Hypothalamus (tissue), 51 donors: Measurements from ENCODE around the gene CNIH4.
"Not testable (repeated sequence)": the region's sequence is repeated elsewhere in the genome, so short reads cannot be mapped to it uniquely, and the experiment has no call there.

ENCODE experiments used
- DNase-seq, 51 donors: peaks; one replicate each; lab custom pipeline; 2025; lab: John Stamatoyannopoulos, UW

CNIH4 gene

GRCh38 chr1:224392411-224393249 is 36.0 kb downstream of the CNIH4 start:
- no peak for DNase-seq

GRCh38 chr1:224393294-224393693 is 36.6 kb downstream of the CNIH4 start:
- DNase-seq = no peak

GRCh38 chr1:224399887-224400286 is 43.2 kb downstream of the CNIH4 start:
- DNase-seq = no peak

DNA sequence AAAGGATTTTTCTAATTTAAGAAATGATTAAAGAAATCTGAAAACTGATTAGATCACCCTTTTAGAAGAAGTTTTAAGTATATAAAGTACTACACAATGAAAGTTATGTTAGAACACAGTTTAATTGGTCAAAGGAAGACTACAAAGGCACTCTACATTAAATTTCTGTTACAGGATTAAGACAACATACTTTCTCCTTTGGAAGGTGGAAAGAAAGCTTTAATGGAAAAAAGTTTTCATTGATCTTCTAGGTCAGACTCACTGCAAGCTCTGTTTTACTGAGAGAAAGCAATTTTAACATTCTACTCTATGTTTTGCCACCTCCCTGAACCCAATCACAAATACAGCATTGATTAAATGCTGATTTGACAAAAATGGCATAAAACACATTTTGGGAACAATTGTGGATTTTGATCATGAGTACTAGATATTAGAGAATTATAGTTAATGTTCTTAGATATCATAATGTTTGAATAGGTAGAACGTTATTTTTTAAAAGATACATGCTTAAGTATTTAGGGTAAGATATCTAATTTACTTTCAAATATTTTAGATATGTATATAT is 45.9 kb downstream of the CNIH4 start:
- DNase-seq = no peak

- DNase-seq = no peak
Measured at GRCh38 chr1:224404916-224405603, 48.4 kb downstream of the CNIH4 start.

GRCh38 chr1:224405604-224405970 is 48.9 kb downstream of the CNIH4 start:
- no peak for DNase-seq

GRCh38 chr1:224406216-224406615 is 49.5 kb downstream of the CNIH4 start:
- no peak for DNase-seq

DNA sequence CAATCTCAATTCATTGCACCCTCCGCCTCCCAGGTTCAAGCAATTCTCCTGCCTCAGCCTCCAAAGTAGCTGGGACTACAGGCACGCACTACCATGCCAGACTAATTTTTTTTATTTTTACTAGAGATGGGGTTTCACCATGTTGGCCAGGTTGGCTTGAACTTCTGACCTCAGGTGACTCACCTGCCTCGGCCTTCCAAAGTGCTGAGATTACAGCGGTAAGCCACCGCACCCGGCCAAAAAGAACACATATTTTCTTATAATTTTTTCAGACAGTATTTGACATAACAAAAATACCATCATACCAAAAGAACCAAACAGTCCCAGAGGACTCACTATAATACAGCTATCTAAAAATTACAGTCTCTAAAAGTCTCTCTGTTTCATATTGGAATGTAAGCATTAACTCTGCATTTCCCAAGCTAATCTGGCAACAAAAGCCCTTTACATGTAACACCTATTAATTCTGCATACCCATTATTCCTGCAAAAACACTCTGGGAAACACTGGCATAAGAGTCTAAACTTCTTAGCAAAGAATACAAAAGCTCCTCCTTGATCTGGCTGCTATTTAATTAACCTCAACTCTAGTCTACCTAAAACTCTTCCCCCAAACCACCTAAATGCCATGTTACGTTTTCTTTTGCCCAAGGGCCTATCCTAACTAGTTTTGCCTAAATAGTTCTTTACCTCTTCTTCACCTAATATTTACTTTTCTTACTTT is 51.1 kb downstream of the CNIH4 start:
- DNase-seq = no peak

DNA sequence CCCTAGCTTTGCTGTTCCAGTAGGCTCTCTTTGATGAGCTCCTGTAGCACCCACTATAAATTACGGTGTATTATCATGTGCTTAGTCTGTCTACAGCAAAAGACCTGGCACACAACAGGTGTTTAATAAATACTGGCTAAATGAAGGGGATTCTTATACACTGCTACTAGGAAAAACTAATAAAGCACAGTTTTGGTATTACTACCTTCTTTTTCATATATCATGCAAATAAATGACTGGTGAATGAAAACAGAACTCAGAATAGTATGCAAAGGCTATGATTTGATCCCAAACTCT is 51.6 kb downstream of the CNIH4 start:
- DNase-seq = no peak

DNA sequence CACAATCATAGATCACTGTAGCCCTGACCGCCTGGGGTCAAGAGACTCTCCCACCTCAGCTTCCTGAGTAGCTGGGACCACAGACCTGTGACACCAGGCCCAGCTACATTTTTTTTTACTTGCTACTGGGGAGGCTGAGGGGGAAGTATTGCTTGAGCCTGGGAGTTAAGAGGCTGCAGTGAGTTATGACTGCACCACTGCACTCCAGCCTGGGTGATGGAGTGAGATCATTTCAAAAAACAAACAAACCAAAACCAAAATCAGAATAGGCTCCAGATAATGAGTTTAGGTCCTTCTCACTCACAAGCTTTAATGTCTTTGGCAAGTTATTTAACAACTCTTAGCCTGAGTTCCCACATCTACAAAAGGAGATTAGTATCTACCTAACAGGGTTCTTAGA is 55.1 kb downstream of the CNIH4 start:
- DNase-seq = no peak

DNA sequence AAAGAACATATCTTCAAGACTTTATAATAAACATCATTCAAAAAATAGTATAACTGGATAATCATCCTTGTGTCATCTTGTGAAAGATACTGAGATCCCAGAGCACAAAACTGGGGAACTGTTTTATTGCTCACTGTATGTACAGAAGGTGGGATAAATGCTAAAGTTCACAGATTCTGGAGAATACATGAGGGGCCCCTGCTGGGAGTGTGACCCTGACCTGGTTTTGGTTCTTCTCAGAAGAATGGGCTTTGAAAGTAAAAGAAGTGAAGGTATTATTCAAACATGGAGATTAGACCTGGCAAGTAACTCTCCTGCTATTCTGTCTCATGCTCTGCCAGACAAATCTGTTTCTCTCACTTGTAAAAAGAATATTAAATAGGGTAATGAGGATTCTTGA is 63.4 kb downstream of the CNIH4 start:
- DNase-seq = no peak

- DNase-seq = no peak
Measured at GRCh38 chr1:224425279-224425884, 68.7 kb downstream of the CNIH4 start.

DNA sequence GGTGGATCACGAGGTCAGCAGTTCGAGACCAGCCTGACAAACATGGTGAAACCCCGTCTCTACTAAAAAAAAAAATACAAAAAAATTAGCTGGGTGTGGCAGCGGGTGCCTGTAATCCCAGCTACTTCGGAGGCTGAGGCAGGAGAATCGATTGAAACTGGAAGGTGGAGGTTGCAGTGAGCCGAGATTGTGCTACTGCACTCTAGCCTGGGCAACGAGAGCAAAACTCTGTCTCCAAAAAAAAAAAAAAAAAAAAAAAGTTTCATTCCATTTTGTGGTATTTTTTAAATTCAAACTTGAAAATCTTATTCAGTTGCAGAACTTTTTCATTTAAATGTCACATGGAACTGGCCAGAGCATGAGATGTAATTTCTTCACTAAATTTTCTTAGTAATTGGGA is 70.2 kb downstream of the CNIH4 start:
- DNase-seq = not testable (repeated sequence)

GRCh38 chr1:224427346-224427745 is 70.7 kb downstream of the CNIH4 start:
- DNase-seq = no peak

GRCh38 chr1:224428713-224429112 is 72.0 kb downstream of the CNIH4 start:
- not testable (repeated sequence) for DNase-seq
